Stimulated activated CD8-positive, alpha-beta memory T cell treated with anti-CD3 and anti-CD28 coated beads, Interleukin-12 subunit alpha, Interleukin-12 subunit beta, amount 100 ng/mL, for 4 hours (primary cell): ENCODE results near the gene SHB.

Experiments
- DNase-seq: peaks from one replicate; pipeline ENCODE4 v3.0.0-alpha.2; 2020; ENCODE audit warnings: low read depth

Gene SHB

GRCh38 chr9:38024036-38024681 lies 44.9 kb downstream of the SHB start:
- no peak for DNase-seq

- no peak for DNase-seq
These were observed 45.4 kb downstream of the SHB start for GRCh38 chr9:38023661-38024035.

- no peak for DNase-seq
These were observed 46.0 kb downstream of the SHB start for GRCh38 chr9:38022995-38023394.

DNA sequence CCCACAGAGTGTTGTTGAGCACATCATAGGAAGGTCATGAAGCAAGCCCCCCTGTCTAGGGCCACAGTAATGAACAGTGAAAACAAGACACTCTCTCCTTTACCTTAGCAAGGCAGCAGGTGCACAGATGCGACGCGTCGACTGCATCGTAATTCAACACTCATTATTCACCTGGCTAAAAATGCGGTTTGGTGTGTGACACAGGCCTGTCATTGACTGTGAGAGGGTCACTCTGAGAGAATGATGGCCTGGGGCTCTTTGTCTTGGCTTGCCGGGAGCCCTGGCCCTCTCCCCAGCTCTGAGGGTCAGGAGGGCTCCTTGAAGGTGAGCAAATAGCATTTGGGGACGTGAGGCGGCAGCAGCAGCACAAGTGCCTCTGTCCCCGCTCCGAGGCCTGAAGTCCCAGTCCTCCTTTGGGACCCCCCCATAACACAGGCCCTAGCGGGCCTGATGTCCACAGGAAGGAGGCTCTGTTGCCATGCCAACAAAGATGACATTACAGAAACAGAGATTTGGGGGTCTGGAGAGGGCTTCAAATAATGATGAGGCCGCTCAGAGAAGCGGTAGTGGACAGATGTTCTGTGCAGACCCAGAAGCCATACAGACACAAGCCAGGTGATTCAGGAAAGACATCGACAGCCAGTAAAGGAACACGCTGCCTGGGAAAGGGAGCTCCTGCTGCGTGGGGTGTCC lies 46.7 kb downstream of the SHB start:
- DNase-seq = no peak

DNA sequence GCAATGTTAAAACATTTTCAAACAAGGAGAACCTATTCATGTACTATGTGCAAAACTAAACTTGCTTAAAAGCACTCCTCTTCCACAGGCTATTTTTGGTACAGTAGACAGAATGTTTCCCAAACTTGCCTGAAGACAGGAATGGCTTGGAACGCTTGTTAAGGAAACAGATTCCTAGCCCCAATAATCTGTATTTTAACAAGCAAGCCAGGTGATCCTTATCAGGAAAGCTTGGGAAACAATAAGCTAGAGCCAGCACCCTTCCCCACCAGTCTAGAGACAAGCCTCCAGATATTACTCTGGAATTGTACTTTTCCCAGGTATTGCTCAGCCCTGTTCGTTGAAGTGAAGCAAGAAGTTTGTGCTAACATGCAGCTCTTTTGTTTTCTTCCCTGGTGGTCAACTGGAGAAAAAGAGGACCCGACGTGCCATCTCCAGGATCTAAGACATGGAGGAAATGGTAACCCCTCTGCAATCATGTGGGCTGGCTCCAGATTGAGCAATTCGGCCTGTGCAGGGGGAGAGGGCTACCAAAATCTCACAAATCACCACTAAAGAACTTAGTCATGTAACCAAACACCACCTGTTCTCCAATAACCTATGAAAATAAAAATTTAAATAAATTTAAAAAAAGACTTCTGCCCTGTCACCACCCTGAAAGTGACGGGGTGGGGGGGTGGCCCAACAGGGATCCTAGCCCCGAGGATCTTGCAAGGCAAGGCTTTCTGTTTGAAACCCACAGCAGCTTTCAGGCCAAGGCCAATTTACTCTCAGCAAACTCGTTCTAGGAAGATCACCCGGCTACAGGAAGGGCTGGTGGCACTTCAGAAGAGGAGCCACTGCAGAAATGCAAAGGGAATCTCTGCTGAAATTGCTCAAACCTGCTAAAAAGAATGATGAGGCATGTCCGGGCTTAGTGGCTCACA lies 48.6 kb downstream of the SHB start:
- no peak for DNase-seq

- no peak for DNase-seq
These were observed 49.3 kb downstream of the SHB start for GRCh38 chr9:38019731-38020130.

GRCh38 chr9:38018958-38019602 lies 49.9 kb downstream of the SHB start:
- DNase-seq = no peak

DNA sequence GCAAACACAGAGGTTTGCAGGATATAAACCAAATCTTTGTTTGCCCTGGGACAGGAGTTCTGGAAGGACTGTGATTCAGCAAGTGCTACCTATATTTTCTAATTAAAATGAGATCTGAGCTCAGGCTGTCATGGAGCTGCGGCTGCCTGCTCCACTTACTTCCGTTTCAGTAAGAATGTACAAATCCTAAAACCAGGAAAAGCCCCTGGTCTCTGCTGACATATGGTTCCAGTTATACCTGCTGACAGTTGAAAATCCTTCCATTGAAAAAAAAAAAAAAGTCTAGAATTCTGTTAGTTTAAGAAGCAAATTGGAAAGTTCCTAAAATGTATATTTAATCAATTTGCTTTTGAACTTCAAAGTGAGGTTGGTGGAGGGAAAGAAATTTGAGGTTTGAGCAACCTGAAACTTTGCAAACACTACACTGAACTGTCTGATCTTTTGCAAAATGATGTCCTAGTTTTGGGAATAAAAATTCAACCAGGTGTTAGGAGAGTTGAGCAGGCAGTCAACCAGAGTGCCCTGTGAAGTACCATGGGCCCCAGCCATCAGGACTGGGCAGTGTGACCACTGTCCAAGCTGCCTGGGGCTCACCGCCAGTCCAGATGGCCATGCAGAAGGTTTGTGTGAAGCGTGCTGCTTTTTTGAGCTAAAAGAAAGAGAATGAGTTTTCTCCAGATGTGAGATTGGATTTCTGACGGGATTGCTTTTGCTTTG lies 50.6 kb downstream of the SHB start:
- DNase-seq = no peak

DNA sequence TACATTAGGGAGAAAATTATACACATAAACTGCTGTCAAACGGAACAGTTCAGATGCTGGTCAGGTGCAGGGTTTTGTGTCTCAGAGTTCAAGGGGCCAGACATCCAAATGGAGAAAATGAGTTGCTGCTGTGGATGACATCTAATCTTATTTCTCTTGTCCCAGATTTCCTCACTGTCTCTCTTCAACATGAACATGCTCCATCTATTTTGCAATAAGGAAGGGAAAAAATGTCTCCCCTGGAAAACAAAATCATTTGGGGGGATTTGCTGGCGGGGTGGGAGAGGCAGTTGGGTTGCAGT lies 51.2 kb downstream of the SHB start:
- DNase-seq = no peak

GRCh38 chr9:38017149-38017884 lies 51.7 kb downstream of the SHB start:
- no peak for DNase-seq

GRCh38 chr9:38016375-38017135 lies 52.5 kb downstream of the SHB start:
- no peak for DNase-seq

GRCh38 chr9:38015906-38016305 lies 53.1 kb downstream of the SHB start:
- DNase-seq = no peak

DNA sequence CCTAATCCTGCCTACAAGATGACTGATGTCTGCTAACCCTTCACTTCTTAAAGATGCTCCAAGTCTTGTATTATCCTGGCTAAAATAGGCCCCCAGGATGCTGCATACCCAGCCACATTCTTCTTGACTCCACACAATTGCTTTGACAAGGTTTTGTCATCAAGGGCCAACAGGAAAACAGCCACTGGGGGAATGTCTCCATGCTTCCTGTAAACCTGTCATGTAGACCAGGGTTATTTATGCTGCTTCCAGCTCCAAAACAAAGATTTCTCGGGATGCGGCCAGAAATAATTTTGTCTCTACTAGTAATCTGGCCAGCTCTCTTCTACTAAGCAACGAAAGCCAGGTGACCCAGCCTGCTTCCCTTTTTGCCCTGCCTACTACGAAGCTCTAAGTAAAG lies 53.8 kb downstream of the SHB start:
- no peak for DNase-seq

DNA sequence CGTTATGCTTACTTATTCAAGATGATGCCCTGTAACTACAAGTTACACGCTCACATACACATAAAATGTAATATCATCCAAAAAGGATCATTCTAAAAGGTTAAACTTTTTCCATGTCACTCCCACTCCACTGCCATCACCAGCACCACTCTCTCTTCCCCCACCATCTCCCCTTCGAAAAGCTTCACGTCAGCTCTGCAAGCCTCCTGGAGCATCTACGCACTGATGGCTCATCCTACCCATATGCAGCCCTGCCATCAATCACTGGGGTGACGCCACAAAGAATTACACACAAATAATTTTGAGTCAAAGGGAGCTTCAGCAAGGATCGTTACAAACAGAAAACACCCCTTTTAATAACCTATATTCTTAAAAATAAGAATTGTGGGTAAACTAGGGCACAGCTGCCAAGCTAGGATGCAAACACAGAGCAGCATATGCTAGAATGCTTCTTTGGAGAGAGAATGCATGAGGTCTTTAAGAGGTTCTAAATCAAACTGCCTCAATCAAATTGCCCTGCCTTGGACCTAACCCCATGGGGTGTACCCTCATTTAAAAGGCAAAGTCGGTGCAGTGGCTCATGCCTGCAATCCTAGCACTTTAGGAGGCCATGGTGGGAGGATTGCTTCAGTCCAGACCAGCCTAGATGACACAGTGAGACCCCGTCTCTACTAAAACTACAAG lies 56.1 kb downstream of the SHB start:
- DNase-seq = no peak

GRCh38 chr9:38011991-38012390 lies 57.0 kb downstream of the SHB start:
- no peak for DNase-seq

DNA sequence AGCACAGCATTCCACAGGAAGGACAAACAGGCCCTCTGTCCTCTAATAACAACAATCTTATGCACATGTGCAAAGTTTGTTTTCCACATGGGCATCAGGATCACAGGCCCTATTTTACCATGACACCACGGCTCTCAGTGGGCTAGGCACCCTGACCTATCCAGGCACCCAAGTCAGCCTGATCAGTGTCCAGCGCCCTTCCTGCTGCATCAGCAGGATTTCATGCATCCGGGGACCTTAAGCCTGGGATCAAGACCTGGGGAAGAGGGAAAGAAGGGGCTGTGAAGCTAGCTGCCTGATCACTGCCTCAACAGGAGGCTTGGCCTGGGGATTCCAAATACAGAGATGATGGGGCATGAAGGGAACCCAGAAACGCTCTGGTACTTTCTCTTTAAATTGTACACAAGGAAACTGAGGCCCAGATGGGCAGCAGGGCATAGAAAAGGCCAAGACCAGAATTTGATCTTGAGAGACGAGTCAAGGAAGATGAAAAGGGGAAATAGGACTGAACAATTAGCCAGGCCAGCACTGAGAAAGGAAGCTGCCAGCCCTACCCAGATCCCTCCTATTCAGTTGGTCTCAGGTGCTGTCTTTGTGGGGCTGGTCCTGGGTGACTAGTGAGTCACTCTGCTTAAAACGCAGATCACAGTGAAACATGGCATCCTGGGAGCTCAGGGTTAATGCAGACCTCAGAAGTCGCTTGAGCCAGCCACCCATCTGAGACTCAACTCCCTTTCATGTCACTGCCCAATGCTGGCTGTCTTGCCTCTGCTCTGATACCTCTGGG lies 57.9 kb downstream of the SHB start:
- DNase-seq = no peak

DNA sequence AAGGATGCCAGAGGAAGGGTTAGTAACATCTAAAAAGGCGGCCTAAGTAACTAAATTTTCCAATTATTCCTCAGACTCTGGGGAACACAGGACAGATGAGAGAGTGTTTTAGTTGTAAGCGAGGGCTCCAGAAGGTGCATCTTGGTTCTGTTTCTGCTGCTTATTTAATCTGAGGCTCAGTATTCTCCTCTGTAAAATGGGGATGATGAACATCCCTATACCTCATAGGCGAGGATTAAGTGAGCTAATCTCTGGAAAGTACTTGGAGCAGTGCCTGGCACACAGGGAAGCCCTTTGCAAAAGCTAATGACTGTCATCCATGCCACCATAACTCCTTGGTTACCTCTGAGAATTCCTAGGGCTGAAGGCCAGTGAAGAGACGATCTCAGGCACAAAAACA lies 59.0 kb downstream of the SHB start:
- DNase-seq = no peak

DNA sequence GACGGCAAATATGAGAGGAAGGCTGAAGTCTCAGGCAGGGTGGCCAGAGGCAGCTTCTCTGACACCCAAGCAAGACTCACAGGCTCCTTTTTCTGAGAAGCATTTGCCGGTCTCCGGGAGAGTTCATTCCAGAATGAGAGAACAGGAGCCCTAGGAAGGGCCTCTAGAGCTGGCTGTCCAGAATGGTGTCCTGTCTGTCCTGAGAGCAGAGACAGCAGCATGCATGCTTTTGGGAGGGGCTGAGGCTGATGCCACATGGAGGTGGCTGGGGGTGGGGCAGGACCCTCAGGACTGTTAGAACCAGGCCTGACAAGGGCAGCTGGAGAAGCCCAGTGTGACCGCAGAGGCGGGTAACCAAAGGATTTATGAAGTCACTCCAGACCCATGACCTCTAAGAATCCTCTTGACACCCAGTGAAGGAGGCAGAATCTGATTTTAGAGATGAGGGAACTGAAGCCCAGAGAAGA lies 60.0 kb downstream of the SHB start:
- no peak for DNase-seq
